ENCODE results near the gene CDKAL1.

DNA sequence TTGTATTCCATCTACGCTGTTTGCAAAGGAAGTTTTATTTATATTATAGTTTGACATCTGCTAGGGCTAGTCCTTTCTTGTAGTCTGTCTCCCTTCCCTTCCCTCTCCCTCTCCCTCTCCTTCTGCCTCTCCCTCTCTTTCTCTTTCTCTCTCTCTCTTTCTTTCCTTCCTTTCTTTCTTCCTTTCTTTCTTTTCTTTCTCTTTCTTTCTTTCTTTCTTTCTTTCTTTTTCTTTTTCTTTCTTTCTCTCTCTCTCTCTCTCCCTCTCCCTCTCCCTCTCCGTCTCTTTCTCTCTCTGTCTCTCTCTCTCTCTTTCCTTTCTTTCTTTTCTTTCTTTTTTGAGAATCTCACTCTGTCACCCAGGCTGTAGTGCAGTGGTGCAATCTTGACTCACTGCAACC is 137.8 kb downstream of the CDKAL1 start:
- TF ChIP-seq, protein P1, sequence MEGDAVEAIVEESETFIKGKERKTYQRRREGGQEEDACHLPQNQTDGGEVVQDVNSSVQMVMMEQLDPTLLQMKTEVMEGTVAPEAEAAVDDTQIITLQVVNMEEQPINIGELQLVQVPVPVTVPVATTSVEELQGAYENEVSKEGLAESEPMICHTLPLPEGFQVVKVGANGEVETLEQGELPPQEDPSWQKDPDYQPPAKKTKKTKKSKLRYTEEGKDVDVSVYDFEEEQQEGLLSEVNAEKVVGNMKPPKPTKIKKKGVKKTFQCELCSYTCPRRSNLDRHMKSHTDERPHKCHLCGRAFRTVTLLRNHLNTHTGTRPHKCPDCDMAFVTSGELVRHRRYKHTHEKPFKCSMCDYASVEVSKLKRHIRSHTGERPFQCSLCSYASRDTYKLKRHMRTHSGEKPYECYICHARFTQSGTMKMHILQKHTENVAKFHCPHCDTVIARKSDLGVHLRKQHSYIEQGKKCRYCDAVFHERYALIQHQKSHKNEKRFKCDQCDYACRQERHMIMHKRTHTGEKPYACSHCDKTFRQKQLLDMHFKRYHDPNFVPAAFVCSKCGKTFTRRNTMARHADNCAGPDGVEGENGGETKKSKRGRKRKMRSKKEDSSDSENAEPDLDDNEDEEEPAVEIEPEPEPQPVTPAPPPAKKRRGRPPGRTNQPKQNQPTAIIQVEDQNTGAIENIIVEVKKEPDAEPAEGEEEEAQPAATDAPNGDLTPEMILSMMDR (IDR thresholded peaks at IDR 0.05; ENCODE audit: borderline replicate concordance, extremely low read depth, low read length, poor library complexity, severe bottlenecking), result no peak
- no peak for TF ChIP-seq EZH2 (IDR thresholded peaks at IDR 0.05; ENCODE audit: borderline replicate concordance, low read depth, low read length, severe bottlenecking)

Data from DND-41 (cell line).